WI38 (cell line): ENCODE data around the gene PPM1N.
A peak's percentile ranks its signal among the peaks of the same experiment; 100 is the strongest.

Source experiments
- H3K4me3 ChIP-seq: 2 replicates; pipeline ENCODE4 v1.5.1; 2011; ENCODE audit warnings: low read depth, mild to moderate bottlenecking, control low read depth, low read length
- CTCF ChIP-seq: IDR thresholded peaks from 2 replicates; pipeline ENCODE4 v1.5.1; 2012; ENCODE audit warnings: low read depth, mild to moderate bottlenecking, control low read depth, low read length

Gene PPM1N

DNA sequence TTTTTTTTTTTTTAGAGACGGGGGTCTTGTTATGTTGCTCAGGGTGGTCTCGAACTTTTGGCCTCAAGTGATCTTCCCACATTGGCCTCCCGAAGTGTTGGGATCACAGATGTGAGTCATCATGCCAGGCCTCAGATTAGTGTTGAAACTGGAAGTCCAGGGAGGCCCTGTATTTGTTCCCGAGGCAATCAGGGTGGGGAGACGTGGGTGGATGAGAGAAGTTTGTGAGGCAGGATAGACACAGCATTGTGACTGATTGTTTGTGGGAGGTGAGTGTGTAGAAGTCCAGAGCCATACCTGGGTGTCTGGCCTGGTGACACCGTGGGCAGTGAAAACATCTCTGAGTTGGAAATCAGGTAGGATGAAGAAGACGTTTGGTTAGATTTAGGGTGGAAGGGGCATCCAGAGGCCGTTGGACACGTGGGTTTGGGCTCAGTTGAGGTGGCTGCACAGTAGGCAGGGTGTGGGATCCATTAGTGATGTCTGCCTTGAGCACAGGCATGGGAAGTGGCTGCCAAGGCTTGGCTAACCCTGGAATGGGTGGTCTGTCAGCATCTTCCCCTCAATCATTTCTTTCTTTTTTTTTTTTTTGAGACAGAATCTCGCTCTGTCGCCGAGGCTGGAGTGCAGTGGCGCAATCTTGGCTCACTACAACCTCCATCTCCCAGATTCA, 13.8 kb upstream of the PPM1N start:
- H3K4me3 ChIP-seq, result no peak overlapping the region
- TF ChIP-seq CTCF, result no peak

DNA sequence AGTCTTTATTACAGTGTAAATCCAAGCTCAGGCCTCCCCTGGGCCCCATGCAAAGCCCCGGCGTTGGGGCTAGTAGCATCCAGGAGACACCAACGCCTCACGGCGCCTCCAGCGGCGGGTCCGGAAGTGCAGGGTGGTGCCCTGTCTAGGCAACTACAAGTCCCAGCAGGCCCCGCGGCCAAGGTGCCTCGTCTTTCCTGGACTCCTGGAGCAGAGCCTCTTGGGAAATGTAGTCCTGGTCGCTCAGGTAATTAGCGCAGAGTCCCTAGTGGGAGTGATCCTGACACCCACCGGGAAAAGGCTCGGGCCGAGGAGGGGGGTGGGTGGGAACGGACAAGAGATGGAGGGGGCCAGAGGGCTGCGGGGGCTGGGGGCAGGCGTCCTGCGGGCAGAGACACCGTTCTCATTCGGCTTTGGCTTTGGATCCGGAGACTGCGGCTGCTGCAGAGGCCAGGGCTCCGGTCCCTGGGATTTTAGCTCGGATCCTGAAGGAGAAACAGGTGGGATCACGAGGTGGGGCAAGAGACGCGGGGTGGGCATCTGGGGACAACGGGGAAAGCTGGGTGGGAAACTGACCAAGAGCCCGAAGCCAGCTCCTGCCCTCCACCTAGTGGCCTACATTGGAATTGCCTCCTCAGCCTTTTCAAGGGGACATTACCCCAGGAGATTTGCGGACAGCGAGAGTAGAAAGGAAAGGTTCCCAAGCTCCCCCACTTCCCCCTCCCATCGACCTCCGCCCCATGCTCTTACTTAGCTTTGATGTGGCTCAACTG, 12.8 kb upstream of the PPM1N start:
- H3K4me3 ChIP-seq, result peak overlapping the region; percentile 67
- peak; percentile 89 for TF ChIP-seq CTCF

GRCh38 chr19:45488708-45489107, 9.5 kb upstream of the PPM1N start:
- no peak for TF ChIP-seq CTCF
- no peak overlapping the region for H3K4me3 ChIP-seq

GRCh38 chr19:45489216-45489855, 8.9 kb upstream of the PPM1N start:
- no peak for TF ChIP-seq CTCF
- no peak overlapping the region for H3K4me3 ChIP-seq

DNA sequence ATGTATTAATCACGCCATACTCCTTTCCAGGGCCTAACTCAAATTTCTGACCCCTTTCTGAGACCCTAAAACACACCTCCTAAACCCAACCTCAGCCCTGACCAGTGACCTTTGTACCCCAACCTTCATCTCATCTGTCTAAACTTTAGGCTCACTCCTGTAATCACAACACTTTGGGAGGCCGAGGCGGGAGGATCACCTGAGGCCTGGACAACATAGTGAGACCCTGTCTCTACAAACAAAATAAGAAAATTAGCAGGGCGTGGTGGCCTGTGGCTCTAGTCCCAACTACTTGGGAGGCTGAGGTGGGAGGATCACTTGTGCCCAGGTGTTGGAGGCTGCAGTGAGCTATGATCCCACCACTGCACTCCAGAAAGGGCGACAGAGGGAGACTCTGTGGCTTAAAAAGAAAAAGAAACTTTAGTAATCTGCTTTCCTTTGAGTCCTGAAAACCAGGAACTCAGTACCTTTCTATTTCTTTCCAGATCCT, 6.1 kb upstream of the PPM1N start:
- TF ChIP-seq CTCF, result no peak
- H3K4me3 ChIP-seq, result peak overlapping the region; percentile 67

- peak overlapping the region; percentile 67 for H3K4me3 ChIP-seq
Measured at GRCh38 chr19:45492627-45493470, 5.4 kb upstream of the PPM1N start.

More at GRCh38 chr19:45492627-45493470, 5.4 kb upstream of the PPM1N start:
- TF ChIP-seq CTCF, result no peak
